HuH-7 (cell line): Measurements from ENCODE around the gene MYO3B.
"Not testable (repeated sequence)": the region's sequence is repeated elsewhere in the genome, so short reads cannot be mapped to it uniquely, and the experiment has no call there.

Experiments
- DNase-seq: peaks from one replicate; pipeline ENCODE4 v3.0.0; 2011; ENCODE audit warnings: low spot score

The MYO3B gene

DNA sequence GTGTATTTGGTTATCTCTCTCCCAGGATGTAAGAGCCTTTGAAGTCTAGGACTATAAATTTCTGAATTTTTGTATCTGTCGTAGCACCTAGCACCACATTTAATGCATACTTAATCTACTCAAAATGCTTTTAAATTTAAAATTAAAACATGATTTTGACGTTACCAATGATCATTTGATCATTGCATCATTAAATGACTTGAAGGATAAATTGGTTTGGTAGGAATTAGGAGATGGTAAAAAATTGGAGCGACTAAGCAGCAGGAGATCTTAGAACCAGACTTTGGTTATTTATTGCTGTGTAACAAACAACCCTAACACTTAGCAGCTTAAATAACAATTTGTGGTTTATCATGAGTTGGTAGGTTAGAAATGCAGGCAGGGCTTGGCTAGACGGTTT lies 84.9 kb downstream of the MYO3B start:
- DNase-seq: no peak

DNA sequence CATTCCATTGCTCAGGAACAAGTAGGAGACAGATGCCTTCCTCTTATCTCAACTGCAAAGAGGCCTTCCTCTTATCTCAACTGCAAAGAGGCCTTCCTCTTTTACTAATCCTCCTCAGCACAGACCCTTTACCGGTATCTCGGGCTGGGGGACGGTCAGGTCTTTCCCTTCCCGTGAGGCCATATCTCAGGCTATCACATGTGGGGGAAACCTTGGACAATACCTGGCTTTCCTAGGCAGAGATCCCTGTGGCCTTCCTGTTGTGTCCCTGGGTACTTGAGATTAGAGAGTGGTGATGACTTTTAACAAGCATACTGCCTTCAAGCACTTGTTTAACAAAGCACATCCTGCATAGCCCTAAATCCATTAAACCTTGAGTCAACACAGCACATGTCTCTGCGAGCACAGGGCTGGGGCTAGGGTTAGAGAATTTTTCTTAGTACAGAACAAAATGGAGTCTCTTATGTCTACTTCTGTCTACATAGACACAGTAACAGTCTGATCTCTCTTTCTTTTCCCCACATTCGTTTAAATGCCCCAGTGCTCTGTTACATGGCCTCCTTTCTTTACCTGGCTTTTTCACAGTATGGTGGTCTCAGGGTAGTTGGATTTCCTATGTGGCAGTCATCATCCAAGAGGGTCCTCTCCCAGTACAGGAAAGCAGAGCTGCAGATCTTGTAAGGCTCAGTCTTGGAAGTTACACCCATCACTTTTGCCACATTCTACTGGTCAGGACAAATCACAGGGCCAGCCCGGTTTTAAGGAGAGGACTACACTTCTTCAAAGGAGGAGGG lies 86.0 kb downstream of the MYO3B start:
- not testable (repeated sequence) for DNase-seq

- no peak for DNase-seq
Measured at GRCh38 chr2:170264522-170264860, 86.5 kb downstream of the MYO3B start.

GRCh38 chr2:170264865-170265264 lies 86.9 kb downstream of the MYO3B start:
- DNase-seq: no peak

DNA sequence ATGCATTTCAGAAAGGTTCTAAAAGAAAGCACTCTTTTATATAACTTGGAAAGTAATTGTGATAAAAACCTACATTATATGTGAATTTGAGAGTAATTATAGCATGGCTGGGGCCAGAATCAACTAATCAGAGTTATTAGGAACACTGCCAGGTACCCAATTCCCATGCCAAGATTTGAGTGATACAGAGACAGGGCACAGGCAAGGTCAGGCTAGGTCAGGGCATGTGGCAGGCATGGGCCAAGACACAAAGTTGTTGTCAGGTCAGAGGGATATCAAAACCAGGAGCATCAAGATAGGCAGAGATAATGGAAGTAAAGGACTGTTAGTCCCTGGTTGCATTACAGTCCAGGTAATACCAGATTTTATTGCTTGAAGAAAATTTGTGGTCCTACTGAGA lies 87.4 kb downstream of the MYO3B start:
- no peak for DNase-seq

GRCh38 chr2:170266358-170266757 lies 88.4 kb downstream of the MYO3B start:
- DNase-seq: no peak

DNA sequence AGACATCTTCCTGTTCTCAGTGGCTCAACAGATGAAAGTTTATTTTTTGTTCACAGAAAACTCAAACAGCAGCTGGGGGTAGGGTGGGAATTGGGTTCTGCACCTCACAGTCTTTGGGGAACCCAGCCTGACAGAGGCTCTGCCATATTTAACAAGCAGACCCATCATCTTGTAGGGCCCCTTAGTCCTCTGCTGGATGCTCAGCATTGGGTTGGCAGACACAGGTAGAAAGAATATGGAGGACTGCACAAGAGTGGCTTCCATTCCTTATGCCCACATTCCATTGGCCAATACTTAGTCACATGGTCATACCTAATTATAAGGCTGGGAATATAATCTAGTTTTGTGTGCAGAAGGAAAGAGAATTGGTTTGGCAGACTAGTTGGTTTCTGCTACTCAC lies 89.1 kb downstream of the MYO3B start:
- DNase-seq: no peak

DNA sequence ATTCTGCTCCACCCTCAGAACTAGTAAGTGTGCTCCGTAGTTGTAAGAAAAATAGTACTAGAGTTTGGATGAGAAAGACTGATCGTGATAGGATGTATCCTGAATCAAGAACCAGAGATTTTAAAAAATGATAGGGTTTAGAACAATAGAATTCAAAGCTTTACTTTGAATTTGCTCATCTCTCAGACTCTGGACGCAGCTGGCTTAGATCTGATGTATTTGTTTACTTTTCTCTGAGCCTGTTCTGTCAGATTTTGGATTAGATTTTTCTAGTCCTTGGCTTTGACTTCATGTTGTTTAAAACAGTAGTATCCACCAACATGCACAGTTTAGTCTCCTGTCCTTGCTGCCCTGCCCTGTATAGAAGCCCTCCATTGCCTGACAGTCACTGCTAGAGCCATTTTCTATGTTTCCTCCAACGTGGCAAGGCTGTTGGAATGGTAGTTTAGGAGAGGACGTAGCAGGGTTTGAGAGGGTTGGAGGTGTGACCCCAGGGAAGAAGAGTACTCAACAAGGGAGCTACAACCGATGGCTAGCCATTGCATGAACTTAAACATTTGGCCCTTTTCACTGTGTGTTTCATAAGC lies 92.4 kb downstream of the MYO3B start:
- no peak for DNase-seq

DNA sequence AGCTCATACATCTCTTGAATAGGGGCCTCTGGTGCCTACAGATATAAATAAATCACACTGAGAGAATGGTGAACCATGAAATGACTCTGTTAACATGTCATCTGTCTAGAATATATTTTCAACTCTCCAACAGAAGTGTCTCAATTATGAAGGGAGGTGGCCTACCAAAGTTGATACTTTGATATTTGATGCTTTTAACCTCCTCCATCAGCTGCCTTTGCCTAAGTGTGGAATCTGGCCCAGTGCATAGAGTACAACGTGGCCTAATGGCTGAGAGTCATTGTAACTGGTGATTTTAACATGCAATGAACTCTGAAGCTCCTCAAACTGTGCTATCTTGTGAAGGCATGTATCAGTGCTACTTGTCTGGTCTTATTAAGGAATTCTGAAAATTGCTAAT lies 93.4 kb downstream of the MYO3B start:
- no peak for DNase-seq

- no peak for DNase-seq
Measured at GRCh38 chr2:170276056-170276455, 98.1 kb downstream of the MYO3B start.

DNA sequence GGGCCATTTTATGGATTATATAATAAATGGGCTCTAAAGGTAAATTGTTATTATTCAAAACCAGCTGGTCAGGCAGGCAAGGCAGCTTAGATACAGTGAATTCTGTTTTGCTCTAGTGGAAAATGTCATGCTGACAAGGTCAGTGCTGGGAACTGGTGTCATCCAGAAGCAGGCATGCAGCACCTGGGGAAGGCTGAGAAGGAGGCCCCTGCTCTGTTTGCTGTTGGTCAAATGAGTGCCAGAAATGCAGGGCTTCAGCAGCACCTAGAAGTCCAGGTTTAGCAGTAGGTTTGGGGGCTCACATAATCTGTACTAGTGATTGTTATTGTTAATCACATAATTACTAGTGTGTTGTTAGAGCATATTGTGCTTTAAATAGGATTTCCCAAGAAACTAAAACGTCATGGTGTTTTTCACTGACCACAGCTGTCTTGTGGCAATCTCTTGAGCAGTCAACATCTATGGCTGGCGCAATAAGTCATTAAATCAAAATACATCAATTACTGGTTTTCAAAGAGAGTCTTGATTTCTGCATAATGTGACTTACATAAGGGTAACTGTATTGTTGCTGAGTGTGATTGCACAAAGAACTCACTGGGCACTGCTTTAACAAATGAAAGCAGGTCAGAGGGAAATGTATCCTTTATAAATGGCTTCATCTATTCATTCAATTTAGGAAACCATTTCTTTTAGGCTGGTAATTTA lies 99.1 kb downstream of the MYO3B start:
- no peak for DNase-seq

GRCh38 chr2:170277951-170278350 lies 100.0 kb downstream of the MYO3B start:
- DNase-seq: no peak

GRCh38 chr2:170279615-170280014 lies 101.7 kb downstream of the MYO3B start:
- not testable (repeated sequence) for DNase-seq

DNA sequence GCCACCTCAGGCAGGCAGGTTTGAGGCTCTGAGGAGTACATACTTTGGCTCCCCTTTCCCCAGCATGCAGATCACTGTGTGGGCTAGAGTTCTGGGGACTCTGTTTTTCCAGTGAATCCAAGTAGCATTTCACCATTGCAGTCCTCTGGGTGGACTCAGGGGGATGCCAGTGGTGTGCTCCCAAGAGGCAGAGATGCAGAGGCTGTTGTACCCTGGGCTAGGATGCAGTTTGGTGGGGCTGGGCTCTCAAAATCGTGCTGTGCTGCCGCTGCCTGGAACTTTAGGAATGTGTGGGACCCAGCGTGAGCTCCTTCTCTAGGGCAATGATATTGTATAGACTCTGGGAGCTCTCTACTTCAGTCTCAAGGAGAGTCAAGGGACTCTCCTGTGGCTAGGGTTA lies 104.9 kb downstream of the MYO3B start:
- DNase-seq: no peak

- no peak for DNase-seq
Measured at GRCh38 chr2:170284205-170284604, 106.3 kb downstream of the MYO3B start.

DNA sequence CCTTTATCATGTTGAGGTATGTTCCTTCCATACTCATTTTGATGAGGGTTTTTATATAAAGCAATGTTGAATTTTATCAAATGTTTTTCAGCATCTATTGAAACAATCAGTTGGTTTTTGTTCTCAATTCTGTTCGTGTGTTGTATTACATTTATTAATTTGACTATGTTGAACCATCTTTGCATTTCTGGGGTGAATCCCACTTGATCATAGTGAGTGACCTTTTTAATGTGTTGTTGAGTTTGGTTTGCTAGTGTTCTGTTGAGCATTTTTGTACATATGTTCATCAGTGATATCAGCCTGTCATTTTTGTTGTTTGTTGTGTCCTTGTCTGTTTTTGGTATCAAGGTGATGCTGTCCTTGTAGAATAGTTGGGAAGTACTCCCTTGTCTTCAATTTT lies 110.9 kb downstream of the MYO3B start:
- no peak for DNase-seq

DNA sequence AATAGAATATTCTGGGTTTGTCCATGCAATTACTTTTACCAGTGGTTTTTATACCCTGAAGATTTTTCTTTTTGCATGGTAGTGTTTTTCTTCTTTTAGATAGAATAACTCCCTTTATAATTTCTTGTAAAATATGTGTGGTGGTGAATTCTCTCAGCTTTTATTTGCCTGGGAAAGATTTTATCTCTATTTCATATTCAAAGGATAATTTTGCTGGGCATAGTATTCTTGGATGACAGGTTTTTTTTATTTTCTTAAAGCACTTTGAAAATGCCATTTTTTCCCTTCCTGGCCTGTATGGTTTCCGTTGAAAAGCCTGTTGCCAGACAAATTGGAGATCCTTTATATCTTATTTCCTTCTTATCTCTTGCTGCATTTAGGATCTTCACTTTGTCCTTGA lies 113.5 kb downstream of the MYO3B start:
- no peak for DNase-seq

DNA sequence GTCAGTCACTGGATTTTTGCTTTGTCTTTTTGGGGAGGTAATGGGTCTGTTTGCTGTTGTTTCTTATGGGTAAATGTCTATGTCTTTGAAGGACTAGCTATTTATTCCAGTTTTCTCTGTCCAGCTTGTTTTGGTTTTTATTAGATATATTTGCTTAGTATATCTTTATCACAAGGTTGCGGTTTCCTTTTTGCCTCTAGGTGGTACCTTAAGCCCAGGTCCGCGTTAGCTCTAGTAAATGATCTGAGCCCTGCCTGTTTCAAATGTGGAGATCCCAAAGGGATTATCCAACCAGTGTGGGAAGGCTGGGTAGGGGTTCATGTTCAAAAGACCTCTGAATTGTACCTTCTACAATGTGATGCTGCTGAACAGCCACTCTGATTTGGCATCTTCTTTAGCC lies 114.5 kb downstream of the MYO3B start:
- no peak for DNase-seq

GRCh38 chr2:170297496-170297895 lies 119.5 kb downstream of the MYO3B start:
- no peak for DNase-seq

DNA sequence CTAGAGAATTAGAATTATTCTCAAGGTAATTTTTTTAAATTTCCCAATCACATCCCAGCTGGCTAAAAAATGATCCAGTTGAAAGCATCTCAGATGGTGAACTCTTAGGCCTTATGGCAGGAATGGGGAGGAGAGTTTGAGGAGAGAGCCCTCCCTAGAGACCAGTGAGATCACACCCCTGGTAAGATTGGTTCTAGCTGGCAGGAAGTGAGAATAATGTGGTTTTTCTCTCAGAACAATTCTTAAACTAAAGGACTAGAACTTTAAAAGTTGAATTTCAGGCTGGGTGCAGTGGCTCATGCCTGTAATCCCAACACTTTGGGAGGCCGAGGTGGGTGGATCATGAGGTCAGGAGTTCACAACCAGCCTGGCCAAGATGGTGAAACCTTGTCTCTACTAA lies 120.2 kb downstream of the MYO3B start:
- no peak for DNase-seq

DNA sequence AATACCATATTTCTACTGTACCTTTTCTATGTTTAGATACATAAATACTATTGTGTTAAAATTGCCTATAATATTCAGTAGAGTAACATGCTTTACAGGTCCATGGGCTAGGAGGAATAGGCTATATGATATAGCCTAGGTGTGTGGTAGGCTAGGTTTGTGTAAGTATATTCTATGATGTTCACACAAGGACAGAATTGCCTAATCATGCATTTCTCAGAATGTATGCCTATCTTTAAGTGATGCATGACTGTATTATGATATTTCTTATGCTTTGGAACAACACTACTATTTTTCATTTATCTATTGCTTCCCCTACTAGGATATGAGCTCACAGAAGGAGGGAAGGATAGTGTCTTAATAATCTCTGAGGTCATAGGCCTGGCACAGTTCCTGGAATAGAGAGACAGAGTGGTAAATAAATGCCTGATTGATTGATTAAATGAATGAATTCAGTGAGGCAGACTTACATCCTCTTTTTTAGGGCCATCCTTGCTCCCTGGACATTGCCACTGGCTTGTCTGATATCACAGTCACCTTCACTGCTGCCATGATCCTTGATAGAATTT lies 121.0 kb downstream of the MYO3B start:
- DNase-seq: no peak

GRCh38 chr2:170300993-170301392 lies 123.0 kb downstream of the MYO3B start:
- DNase-seq: no peak

DNA sequence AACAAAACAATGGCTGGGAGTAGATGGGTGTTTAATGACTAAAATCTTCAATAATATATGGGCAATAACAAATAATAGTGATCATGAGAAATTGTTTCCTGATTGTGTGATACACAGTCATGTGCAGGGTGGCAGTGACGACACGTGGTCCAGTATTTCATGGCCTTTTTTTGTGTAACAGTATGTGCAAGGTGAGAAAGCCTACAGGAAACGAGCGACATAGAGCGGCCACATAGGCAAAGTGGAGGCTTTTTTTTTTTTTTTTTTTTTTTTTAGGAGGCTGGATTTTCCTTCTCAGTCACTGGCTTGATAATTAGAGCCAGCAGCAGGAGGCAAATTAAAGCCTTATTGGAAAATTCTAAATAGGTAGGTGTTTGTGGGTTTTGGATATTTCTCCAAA lies 123.7 kb downstream of the MYO3B start:
- DNase-seq: no peak
